ENCODE data around the gene ZNF33B.
"Not testable (repeated sequence)": the region's sequence is repeated elsewhere in the genome, so short reads cannot be mapped to it uniquely, and the experiment has no call there.

The ZNF33B gene

DNA sequence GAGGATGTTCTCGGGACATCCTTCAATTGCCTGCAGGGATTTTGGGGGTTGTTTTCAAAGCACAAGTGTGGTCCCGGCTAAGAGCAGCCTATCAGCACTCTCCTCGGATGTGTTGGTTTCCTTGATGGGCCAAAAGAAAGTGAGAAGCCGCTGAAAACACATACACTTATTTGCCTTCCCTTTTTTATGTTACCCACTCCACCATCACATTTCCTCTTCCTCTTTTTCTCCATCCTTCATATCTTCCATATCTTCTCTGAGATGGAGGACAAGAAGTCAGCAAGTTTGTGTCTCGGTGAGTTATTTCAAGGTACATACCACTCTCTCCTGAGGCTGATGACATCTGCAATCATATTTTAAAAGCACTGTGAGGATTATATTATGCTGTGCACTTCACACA lies 64.0 kb downstream of the ZNF33B start:
- ATAC-seq, result no peak
- TF ChIP-seq CSDC2 (CRISPR knock-in tag; IDR thresholded peaks at IDR 0.05), result no peak

DNA sequence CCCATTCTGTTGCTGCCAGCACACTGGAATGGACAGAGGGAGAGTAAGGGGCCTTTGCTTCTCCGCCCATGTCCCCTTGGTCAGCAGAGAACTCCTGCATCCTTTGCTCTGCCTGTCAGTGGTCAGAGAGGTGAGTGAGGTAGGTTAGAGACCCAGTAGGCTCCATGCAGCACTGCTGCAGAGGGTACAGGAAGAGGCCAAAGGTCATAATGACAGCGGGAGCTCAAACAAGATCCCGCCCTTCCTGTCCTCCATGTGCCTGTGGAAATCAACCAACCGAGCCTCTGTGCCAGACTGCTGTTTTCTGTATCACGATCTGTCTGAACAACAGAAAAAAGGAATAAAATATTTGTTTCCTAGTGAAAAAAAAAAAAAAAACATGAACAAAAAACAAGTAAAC lies 81.4 kb downstream of the ZNF33B start:
- TF ChIP-seq TOX (CRISPR knock-in tag; IDR thresholded peaks at IDR 0.05; ENCODE audit: borderline replicate concordance) (no peak), OSR1 (CRISPR knock-in tag; IDR thresholded peaks at IDR 0.05) (no peak), ARNTL (CRISPR knock-in tag; IDR thresholded peaks at IDR 0.05; ENCODE audit: borderline replicate concordance, low read depth) (no peak), ZNF70 (CRISPR knock-in tag; IDR thresholded peaks at IDR 0.05) (no peak), ZNF565 (CRISPR knock-in tag; conservative IDR thresholded peaks at IDR 0.05; ENCODE audit: low read depth) (no peak)
- TF ChIP-seq, protein P1, sequence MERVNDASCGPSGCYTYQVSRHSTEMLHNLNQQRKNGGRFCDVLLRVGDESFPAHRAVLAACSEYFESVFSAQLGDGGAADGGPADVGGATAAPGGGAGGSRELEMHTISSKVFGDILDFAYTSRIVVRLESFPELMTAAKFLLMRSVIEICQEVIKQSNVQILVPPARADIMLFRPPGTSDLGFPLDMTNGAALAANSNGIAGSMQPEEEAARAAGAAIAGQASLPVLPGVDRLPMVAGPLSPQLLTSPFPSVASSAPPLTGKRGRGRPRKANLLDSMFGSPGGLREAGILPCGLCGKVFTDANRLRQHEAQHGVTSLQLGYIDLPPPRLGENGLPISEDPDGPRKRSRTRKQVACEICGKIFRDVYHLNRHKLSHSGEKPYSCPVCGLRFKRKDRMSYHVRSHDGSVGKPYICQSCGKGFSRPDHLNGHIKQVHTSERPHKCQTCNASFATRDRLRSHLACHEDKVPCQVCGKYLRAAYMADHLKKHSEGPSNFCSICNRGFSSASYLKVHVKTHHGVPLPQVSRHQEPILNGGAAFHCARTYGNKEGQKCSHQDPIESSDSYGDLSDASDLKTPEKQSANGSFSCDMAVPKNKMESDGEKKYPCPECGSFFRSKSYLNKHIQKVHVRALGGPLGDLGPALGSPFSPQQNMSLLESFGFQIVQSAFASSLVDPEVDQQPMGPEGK (CRISPR knock-in tag; IDR thresholded peaks at IDR 0.05; ENCODE audit: borderline replicate concordance), result no peak

DNA sequence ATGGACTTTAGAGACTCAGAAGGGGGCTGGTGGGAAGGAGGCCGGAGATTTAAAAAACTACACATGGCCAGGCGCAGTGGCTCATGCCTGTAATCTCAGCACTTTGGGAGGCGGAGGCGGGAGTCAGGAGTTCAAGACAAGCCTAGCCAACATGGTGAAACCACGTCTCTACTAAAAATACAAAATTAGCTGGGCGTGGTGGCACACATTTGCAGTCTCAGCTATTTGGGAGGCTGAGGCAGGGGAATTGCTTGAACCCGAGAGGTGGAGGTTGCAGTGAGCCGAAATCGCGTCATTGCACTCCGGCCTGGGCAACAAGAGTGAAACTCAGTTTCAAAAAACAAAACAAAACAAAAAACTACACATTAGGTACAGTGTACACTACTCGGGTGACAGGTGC lies 84.8 kb downstream of the ZNF33B start:
- ATAC-seq, result not testable (repeated sequence)

More for the DNA sequence above, 81.4 kb downstream of the ZNF33B start:
- ATAC-seq, result no peak

DNA sequence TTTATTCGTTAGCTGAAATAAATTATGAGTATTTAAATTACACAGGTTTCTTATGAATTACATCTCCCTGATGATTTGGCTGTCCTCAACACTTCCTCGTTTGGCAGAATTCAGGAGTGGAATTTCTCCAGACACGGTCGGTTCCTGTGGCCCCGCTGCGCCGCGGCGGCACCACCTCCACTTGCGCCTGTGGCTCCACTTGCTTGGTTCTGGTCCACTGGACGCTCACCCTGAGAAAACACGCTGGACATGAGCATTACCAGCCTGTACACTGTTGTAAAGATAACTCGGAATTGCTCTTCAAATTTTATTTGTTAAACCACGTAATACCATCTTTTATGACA lies 85.3 kb downstream of the ZNF33B start:
- TF ChIP-seq ESRRG (CRISPR knock-in tag; IDR thresholded peaks at IDR 0.05) (no peak), ZNF70 (CRISPR knock-in tag; IDR thresholded peaks at IDR 0.05) (no peak), OSR1 (CRISPR knock-in tag; IDR thresholded peaks at IDR 0.05) (no peak), ZC3H10 (CRISPR knock-in tag; IDR thresholded peaks at IDR 0.05) (no peak), CSDC2 (CRISPR knock-in tag; IDR thresholded peaks at IDR 0.05) (no peak), ZFP30 (CRISPR knock-in tag; IDR thresholded peaks at IDR 0.05) (no peak), ZNF8 (CRISPR knock-in tag; IDR thresholded peaks at IDR 0.05) (no peak), ZNF565 (CRISPR knock-in tag; conservative IDR thresholded peaks at IDR 0.05; ENCODE audit: low read depth) (no peak), ISL1 (CRISPR knock-in tag; IDR thresholded peaks at IDR 0.05) (no peak), ARNTL (CRISPR knock-in tag; IDR thresholded peaks at IDR 0.05; ENCODE audit: borderline replicate concordance, low read depth) (no peak), GLIS3 (CRISPR knock-in tag; IDR thresholded peaks at IDR 0.05) (no peak), TOX (CRISPR knock-in tag; IDR thresholded peaks at IDR 0.05; ENCODE audit: borderline replicate concordance) (no peak), ZFP3 (CRISPR knock-in tag; IDR thresholded peaks at IDR 0.05) (no peak), TCF4 (CRISPR knock-in tag; IDR thresholded peaks at IDR 0.05; ENCODE audit: borderline replicate concordance) (no peak), BACH2 (CRISPR knock-in tag; IDR thresholded peaks at IDR 0.05; ENCODE audit: borderline replicate concordance) (no peak)
- TF ChIP-seq, protein P2, sequence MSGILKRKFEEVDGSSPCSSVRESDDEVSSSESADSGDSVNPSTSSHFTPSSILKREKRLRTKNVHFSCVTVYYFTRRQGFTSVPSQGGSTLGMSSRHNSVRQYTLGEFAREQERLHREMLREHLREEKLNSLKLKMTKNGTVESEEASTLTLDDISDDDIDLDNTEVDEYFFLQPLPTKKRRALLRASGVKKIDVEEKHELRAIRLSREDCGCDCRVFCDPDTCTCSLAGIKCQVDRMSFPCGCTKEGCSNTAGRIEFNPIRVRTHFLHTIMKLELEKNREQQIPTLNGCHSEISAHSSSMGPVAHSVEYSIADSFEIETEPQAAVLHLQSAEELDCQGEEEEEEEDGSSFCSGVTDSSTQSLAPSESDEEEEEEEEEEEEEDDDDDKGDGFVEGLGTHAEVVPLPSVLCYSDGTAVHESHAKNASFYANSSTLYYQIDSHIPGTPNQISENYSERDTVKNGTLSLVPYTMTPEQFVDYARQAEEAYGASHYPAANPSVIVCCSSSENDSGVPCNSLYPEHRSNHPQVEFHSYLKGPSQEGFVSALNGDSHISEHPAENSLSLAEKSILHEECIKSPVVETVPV (CRISPR knock-in tag; IDR thresholded peaks at IDR 0.05), result no peak
- TF ChIP-seq, protein P3, sequence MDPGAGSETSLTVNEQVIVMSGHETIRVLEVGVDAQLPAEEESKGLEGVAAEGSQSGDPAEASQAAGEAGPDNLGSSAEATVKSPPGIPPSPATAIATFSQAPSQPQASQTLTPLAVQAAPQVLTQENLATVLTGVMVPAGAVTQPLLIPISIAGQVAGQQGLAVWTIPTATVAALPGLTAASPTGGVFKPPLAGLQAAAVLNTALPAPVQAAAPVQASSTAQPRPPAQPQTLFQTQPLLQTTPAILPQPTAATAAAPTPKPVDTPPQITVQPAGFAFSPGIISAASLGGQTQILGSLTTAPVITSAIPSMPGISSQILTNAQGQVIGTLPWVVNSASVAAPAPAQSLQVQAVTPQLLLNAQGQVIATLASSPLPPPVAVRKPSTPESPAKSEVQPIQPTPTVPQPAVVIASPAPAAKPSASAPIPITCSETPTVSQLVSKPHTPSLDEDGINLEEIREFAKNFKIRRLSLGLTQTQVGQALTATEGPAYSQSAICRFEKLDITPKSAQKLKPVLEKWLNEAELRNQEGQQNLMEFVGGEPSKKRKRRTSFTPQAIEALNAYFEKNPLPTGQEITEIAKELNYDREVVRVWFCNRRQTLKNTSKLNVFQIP (CRISPR knock-in tag; IDR thresholded peaks at IDR 0.05; ENCODE audit: borderline replicate concordance, low read depth), result no peak
- TF ChIP-seq, protein P1 (CRISPR knock-in tag; IDR thresholded peaks at IDR 0.05; ENCODE audit: borderline replicate concordance), result no peak
- TF ChIP-seq, protein P4, sequence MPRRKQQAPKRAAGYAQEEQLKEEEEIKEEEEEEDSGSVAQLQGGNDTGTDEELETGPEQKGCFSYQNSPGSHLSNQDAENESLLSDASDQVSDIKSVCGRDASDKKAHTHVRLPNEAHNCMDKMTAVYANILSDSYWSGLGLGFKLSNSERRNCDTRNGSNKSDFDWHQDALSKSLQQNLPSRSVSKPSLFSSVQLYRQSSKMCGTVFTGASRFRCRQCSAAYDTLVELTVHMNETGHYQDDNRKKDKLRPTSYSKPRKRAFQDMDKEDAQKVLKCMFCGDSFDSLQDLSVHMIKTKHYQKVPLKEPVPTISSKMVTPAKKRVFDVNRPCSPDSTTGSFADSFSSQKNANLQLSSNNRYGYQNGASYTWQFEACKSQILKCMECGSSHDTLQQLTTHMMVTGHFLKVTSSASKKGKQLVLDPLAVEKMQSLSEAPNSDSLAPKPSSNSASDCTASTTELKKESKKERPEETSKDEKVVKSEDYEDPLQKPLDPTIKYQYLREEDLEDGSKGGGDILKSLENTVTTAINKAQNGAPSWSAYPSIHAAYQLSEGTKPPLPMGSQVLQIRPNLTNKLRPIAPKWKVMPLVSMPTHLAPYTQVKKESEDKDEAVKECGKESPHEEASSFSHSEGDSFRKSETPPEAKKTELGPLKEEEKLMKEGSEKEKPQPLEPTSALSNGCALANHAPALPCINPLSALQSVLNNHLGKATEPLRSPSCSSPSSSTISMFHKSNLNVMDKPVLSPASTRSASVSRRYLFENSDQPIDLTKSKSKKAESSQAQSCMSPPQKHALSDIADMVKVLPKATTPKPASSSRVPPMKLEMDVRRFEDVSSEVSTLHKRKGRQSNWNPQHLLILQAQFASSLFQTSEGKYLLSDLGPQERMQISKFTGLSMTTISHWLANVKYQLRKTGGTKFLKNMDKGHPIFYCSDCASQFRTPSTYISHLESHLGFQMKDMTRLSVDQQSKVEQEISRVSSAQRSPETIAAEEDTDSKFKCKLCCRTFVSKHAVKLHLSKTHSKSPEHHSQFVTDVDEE (CRISPR knock-in tag; IDR thresholded peaks at IDR 0.05), result no peak
- peak; percentile 24 for ATAC-seq

Measured in SK-N-SH treated with all-trans-retinoic acid at 6 μM for 48 hours (cell line).